ENCODE results near the gene SENP2. TPM values are rescaled to one million over a fixed set of nuclear protein-coding genes. Genes with fewer than 3 reads are reported as not detected.

The SENP2 gene
- total and polyA plus RNA-seq, 10 of the 15 experiments (the other 5 are each of a cell fraction or from before 2014, with no cell fraction given): 9.0 to 42.7 (median 25.1) TPM

DNA sequence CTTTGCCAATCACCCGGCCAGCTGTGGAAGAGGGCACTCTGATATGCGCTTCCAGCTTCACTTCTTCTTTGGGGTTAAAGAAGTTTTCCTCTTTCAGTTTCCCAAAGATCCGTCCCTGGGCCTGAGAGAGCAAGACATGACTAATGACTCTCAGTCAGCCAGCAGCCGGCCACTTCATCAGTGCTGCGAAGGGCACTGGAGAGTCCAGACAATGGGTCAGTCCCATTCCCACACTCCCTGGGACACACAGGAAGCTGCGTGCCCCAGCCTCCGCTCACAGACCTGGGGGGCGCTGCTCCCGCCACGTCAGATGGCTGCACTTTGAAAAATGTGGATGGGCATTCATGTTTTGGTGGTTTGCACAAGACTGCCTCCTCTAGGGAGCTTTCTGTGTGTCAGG, 63.3 kb downstream of the SENP2 start:
- ChIA-PET SMC1A (ENCODE audit: uncharacterized antibody, unreplicated experiment) (interaction anchor here (0.6 kb wide), 2 partner anchors 282 to 1665 kb away, joined by 3 to 4 read pairs; no protein-coding TSS in a partner anchor), POLR2A (interaction anchor here (0.6 kb wide), 1 partner anchor 11 kb away, joined by 3 read pairs; no protein-coding TSS in a partner anchor), CTCF (interaction anchor here (0.6 to 3.2 kb wide), 2 partner anchors 11 to 219 kb away, joined by 3 to 22 read pairs; no protein-coding TSS in a partner anchor), RAD21 (ENCODE audit: unreplicated experiment) (interaction anchor here (0.6 kb wide), 1 partner anchor 327 kb away, joined by 3 read pairs; no protein-coding TSS in a partner anchor)
- Histone ChIP-seq H3K27me3 (replicated peaks in 1 of 2; ENCODE audit: control insufficient read depth in 2 of 2, insufficient read depth in 2 of 2, low read length in 1 of 2) (peaks cover 0 to 1% of the 10 kb centered on the region in 2 experiments; a peak in 2 of 4 replicates), H3K4me1 (ENCODE audit: control insufficient read depth, insufficient read depth, low read length) (peaks cover 5% of the 10 kb centered on the region; the same call in 1 of the 2 replicates), H3K27ac (ENCODE audit: control insufficient read depth, insufficient read depth) (no peak overlapping the region), H3K79me2 (ENCODE audit: control insufficient read depth, insufficient read depth, low read length) (no peaks in the 10 kb centered on the region), H2AFZ (ENCODE audit: control insufficient read depth, low read depth, low read length) (no peak overlapping the region), H3K4me3 (no peak overlapping the region), H3K9ac (ENCODE audit: control insufficient read depth, insufficient read depth, low read length) (no peak overlapping the region), H3K9me3 (replicated peaks; ENCODE audit: control insufficient read depth, insufficient read depth, low read length) (no peaks in the 10 kb centered on the region), H3K4me2 (ENCODE audit: control insufficient read depth, insufficient read depth) (no peak overlapping the region), H4K20me1 (ENCODE audit: control insufficient read depth, insufficient read depth) (no peaks in the 10 kb centered on the region), H3K36me3 (ENCODE audit: control insufficient read depth in 2 of 2, insufficient read depth in 2 of 2, low read length in 1 of 2) (no peaks in the 10 kb centered on the region)
- no peak for TF ChIP-seq CEBPB (IDR thresholded peaks at IDR 0.05; ENCODE audit: borderline replicate concordance in 1 of 2, low read depth in 2 of 2, low read length in 2 of 2)
- FAIRE-seq: no peak
- in situ Hi-C loops (cut with MboI): no loop called here
- no peak for DNase-seq (ENCODE audit: low read depth, low spot score)
- WGBS (ENCODE audit: insufficient coverage, insufficient replicate concordance, low lambda C conversion rate, missing lambda C conversion rate): 72% methylated on average over 10 of the region's 10 CpGs
- BruUV-seq (replicated peaks): no TSS peak
- intact Hi-C loops (cut with micrococcal nuclease; ENCODE audit: unreplicated experiment): no loop called here
- no peak for ATAC-seq

DNA sequence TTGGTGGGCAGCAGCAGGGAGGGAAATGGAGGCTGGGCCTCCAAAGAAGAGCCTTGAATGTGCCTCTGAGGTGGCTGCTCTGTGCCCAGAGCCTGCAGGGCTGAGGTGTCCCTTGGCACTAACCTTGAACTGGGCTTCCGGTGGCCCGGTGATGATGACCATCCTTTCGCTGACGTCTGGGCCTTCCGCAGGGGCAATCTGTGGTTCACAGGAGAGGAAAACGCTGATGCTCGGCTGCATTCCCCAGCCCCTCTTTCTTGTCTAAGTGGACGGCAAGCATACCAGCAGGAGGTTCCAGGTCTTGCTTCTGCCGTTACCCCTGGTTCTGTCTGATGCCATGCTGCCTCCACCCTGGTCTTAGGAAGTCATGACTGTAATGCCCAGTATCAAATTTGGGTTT, 65.9 kb downstream of the SENP2 start:
- no peaks in the 10 kb centered on the region for H3K79me2 ChIP-seq (ENCODE audit: control insufficient read depth, insufficient read depth, low read length)
- DNase-seq (ENCODE audit: low read depth, low spot score) (no peak), FAIRE-seq (no peak), ATAC-seq (no peak)
- no peaks in the 10 kb centered on the region for H3K9me3 ChIP-seq (replicated peaks; ENCODE audit: control insufficient read depth, insufficient read depth, low read length)
- intact Hi-C loops (cut with micrococcal nuclease; ENCODE audit: unreplicated experiment): no loop called here
- 75% methylated on average over 9 of the region's 9 CpGs for WGBS (ENCODE audit: insufficient coverage, insufficient replicate concordance, low lambda C conversion rate, missing lambda C conversion rate)
- no peak overlapping the region for H2AFZ ChIP-seq (ENCODE audit: control insufficient read depth, low read depth, low read length)
- no peaks in the 10 kb centered on the region for H4K20me1 ChIP-seq (ENCODE audit: control insufficient read depth, insufficient read depth)
- H3K4me1 ChIP-seq (ENCODE audit: control insufficient read depth, insufficient read depth, low read length): peaks cover 1% of the 10 kb centered on the region; the same call in 1 of the 2 replicates
- H3K9ac ChIP-seq (ENCODE audit: control insufficient read depth, insufficient read depth, low read length): no peak overlapping the region
- BruUV-seq (replicated peaks): no TSS peak
- ChIA-PET POLR2A (no interaction called here), CTCF (interaction anchor here (0.5 to 3.2 kb wide), 2 partner anchors 9 to 10 kb away, joined by 3 to 22 read pairs; no protein-coding TSS in a partner anchor), SMC1A (ENCODE audit: uncharacterized antibody, unreplicated experiment) (no interaction called here), RAD21 (ENCODE audit: unreplicated experiment) (no interaction called here)
- H3K4me2 ChIP-seq (ENCODE audit: control insufficient read depth, insufficient read depth): no peak overlapping the region
- no peaks in the 10 kb centered on the region for H3K36me3 ChIP-seq (ENCODE audit: control insufficient read depth in 2 of 2, insufficient read depth in 2 of 2, low read length in 1 of 2)
- H3K4me3 ChIP-seq: no peak overlapping the region
- no peaks in the 10 kb centered on the region; a peak in 1 of 4 replicates for H3K27me3 ChIP-seq (replicated peaks in 1 of 2; ENCODE audit: control insufficient read depth in 2 of 2, insufficient read depth in 2 of 2, low read length in 1 of 2)
- TF ChIP-seq PAX5 (IDR thresholded peaks at IDR 0.05; ENCODE audit: borderline replicate concordance, low read depth, low read length) (no peak), CREM (IDR thresholded peaks at IDR 0.05; ENCODE audit: low read depth) (no peak)
- TF ChIP-seq, protein P1, sequence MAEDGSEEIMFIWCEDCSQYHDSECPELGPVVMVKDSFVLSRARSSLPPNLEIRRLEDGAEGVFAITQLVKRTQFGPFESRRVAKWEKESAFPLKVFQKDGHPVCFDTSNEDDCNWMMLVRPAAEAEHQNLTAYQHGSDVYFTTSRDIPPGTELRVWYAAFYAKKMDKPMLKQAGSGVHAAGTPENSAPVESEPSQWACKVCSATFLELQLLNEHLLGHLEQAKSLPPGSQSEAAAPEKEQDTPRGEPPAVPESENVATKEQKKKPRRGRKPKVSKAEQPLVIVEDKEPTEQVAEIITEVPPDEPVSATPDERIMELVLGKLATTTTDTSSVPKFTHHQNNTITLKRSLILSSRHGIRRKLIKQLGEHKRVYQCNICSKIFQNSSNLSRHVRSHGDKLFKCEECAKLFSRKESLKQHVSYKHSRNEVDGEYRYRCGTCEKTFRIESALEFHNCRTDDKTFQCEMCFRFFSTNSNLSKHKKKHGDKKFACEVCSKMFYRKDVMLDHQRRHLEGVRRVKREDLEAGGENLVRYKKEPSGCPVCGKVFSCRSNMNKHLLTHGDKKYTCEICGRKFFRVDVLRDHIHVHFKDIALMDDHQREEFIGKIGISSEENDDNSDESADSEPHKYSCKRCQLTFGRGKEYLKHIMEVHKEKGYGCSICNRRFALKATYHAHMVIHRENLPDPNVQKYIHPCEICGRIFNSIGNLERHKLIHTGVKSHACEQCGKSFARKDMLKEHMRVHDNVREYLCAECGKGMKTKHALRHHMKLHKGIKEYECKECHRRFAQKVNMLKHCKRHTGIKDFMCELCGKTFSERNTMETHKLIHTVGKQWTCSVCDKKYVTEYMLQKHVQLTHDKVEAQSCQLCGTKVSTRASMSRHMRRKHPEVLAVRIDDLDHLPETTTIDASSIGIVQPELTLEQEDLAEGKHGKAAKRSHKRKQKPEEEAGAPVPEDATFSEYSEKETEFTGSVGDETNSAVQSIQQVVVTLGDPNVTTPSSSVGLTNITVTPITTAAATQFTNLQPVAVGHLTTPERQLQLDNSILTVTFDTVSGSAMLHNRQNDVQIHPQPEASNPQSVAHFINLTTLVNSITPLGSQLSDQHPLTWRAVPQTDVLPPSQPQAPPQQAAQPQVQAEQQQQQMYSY (CRISPR knock-in tag; IDR thresholded peaks at IDR 0.05): no peak
- H3K27ac ChIP-seq (ENCODE audit: control insufficient read depth, insufficient read depth): no peak overlapping the region
- in situ Hi-C loops (cut with MboI): no loop called here

Data from GM12878 (cell line).